HG02852 (cell line): ENCODE results near the gene ZBTB39.
A peak's percentile ranks its signal among the peaks of the same experiment; 100 is the strongest.
"Not testable (repeated sequence)": the region's sequence is repeated elsewhere in the genome, so short reads cannot be mapped to it uniquely, and the experiment has no call there.

Source experiments
- ATAC-seq: cut with Tn5 transposase; IDR thresholded peaks from one replicate; pipeline ENCODE4 v1.9.1; 2021; ENCODE audit warnings: mild to moderate bottlenecking, moderate library complexity; ENCODE audit not compliant: unreplicated experiment

The ZBTB39 gene

GRCh38 chr12:57001448-57001906 is 4.9 kb downstream of the ZBTB39 start:
- no peak for ATAC-seq

DNA sequence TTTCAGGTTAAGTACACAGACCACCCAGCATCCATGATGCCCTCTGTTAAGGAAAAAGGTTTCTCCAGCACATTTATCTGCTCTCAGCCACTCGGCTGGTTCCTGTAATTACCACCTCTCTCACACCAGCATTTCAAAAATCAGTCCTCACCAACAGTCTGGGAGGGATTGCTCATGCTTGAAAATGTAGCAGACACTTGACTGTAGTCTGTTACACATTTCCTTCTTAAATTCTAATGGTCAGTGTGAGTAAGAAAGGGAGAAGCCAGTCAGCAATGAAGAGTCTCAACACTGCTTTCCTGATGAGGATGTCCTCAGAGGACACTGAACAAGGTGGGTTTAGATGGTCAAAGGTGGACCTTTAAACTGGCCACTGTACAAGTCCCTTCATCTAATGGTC is 6.0 kb downstream of the ZBTB39 start:
- ATAC-seq, result no peak

- no peak for ATAC-seq
These were observed 6.9 kb downstream of the ZBTB39 start for GRCh38 chr12:56999456-56999855.

DNA sequence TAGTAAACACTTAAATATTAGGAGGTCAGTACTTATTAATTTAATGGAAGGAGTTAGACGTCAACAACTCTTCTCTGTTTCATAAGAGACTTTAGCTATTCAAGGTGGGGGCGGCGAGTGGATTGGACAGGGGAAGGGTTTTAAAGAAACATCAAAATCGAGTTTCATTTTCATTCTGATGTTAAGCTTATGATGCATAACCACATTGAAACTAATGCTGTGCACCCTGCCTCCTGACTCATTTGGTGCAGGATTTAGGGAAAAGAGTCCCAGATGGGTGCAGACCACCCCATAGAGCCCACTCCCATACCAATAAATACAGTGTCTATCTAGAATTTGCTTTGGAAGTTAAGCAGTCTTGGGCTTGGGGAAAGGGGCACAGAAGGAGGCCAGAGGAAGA is 7.4 kb downstream of the ZBTB39 start:
- ATAC-seq, result peak; percentile 89

DNA sequence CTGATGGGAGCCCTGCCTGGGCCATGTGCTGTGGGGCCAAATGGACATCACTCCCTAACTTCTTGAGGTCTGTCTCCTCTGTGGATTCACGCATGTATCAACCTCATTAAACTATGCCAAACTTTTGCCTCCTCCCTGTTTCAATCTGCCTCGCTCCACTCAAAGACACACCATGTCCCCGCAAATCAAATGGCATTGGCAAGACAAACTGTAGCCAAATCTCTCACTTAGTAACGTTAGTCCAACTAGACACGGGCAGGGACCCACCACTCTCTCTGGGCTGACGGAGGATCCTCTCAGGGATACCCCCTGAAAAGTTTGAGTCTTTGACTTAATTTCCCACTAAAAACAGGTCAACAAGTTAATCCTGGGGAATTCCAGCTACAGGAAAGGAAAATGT is 8.0 kb downstream of the ZBTB39 start:
- no peak for ATAC-seq

- no peak for ATAC-seq
These were observed 9.4 kb downstream of the ZBTB39 start for GRCh38 chr12:56996793-56997545.

DNA sequence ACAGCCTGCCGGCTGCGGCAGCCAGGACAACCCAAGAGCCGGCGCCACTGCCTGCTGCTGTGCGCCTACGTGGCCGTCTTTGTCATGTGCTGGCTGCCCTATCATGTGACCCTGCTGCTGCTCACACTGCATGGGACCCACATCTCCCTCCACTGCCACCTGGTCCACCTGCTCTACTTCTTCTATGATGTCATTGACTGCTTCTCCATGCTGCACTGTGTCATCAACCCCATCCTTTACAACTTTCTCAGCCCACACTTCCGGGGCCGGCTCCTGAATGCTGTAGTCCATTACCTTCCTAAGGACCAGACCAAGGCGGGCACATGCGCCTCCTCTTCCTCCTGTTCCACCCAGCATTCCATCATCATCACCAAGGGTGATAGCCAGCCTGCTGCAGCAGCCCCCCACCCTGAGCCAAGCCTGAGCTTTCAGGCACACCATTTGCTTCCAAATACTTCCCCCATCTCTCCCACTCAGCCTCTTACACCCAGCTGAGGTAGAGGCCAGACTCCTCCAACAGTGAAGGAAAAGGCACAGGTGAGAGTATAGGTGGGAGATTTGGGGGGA is 10.3 kb downstream of the ZBTB39 start:
- ATAC-seq, result no peak

DNA sequence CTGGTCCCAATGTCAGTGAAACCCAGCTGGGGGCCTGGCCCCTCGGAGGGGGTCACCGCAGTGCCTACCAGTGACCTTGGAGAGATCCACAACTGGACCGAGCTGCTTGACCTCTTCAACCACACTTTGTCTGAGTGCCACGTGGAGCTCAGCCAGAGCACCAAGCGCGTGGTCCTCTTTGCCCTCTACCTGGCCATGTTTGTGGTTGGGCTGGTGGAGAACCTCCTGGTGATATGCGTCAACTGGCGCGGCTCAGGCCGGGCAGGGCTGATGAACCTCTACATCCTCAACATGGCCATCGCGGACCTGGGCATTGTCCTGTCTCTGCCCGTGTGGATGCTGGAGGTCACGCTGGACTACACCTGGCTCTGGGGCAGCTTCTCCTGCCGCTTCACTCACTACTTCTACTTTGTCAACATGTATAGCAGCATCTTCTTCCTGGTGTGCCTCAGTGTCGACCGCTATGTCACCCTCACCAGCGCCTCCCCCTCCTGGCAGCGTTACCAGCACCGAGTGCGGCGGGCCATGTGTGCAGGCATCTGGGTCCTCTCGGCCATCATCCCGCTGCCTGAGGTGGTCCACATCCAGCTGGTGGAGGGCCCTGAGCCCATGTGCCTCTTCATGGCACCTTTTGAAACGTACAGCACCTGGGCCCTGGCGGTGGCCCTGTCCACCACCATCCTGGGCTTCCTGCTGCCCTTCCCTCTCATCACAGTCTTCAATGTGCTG is 11.0 kb downstream of the ZBTB39 start:
- no peak for ATAC-seq

DNA sequence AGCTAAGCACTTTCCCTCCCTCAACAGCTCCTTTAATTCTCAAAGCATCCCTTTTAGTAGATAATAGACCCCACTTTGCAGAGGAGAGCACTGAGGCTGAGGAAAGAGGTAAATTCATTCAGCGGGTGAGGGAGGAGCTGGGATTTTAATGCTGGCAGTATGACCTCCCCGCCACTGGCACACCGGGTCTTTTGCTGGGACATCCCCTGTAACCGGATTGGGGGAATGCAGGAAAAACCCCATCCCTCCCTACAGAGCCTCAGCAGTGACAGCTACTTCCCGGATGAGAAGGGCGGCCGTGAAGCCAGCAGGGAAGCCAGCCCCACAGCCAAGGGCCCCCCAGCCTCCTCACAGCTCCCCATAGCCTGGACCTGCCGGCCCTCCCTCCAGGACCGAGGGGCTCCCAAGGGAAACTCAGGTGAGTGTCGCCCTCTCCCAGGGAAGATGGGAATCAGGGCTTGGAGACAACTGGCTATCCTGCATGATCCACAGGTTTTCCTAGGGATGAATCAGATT is 12.1 kb downstream of the ZBTB39 start:
- no peak for ATAC-seq

GRCh38 chr12:56993346-56993745 is 13.0 kb downstream of the ZBTB39 start:
- no peak for ATAC-seq

- ATAC-seq, result no peak
These were observed 14.8 kb downstream of the ZBTB39 start for GRCh38 chr12:56991319-56992246.

DNA sequence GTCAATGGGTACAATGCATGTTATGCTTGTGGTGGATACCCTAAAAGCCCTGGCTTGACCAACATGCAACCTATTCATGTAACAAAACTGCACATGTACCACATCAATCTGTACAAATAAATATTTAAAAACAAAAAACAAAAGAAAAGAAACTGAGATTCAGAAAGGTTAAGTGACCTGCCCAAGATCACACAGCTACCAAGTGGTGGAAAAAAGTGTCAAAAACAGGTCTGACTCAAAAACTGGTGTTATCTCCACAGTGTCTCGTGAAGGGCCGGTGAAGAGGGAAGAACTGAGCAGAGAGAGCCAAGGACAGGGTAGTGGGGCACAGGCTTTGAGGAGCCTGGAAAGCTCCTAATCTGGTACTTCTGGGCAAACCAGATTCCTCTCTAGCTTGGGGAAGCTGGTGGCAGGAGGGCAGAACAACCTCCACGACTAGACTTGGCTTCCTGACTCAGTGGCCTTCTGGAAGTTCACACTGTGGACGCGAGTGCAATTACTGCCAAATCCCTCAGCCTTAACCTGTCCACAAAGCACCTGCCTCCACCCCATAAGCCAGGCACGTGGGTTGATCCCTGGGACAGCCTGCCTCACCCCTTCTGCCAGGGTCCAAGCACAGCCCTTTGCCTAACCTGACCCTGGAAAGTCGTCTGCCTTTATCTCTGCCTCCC is 15.6 kb downstream of the ZBTB39 start:
- no peak for ATAC-seq

DNA sequence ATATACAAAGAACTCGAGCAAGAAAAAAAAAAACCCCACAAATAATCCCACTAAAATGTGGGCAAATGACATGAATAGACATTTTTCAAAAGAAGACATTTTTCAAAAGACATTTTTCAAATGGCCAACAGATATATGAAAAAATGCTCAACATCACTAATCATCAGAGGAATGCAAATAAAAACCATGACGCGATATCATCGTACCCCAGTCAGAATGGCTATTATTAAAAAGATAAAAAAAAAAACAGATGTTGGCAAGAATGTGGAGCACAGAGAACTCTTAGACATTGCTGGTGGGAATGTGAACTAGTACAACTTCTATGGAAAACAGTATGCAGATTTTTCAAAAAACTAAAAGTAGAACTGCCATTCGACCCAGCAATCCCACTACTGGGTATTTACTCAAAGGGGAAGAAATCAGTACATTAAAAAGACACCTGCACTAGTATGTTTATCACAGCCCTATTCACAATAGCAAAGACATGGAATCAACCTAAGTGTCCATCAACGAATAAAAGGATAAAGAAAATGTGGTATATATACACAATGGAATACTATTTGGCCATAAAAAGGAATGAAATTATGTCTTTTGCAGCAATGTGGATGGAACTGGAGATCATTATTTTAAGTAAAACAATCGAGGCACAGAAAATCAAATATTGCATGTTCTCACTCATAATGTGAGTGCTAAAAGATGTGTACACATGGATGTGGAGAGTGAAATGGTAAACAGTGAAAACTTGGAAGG is 16.3 kb downstream of the ZBTB39 start:
- ATAC-seq, result no peak

- no peak for ATAC-seq
These were observed 18.1 kb downstream of the ZBTB39 start for GRCh38 chr12:56988207-56988739.

DNA sequence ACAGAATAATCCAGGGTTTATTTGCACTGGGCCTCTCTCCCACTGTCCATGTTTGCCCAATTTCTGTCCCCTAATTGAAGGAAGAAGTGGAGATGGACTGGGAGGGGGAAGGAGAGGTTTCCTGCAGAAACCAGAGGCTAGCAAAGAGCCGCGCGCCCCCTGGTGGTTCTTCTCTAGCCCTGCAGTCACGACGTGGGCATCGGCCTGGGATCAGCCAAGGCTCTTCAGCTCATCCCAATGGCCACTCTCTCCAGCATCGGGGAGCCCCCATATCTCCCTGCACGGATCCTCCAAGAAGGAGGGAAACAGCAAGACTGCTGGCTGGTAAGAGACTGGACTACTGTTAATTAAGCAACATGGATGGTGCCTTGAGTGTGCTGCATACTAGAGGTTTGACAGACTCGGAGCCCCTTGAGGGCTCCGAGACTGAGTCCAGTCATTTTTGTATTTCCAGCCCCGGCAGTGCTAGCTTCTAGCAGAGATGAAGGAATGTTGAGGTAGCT is 18.7 kb downstream of the ZBTB39 start:
- ATAC-seq, result peak; percentile 51

GRCh38 chr12:56987011-56987410 is 19.3 kb downstream of the ZBTB39 start:
- ATAC-seq, result no peak

GRCh38 chr12:56985714-56986113 is 20.6 kb downstream of the ZBTB39 start:
- ATAC-seq, result not testable (repeated sequence)

GRCh38 chr12:56983386-56983785 is 23.0 kb downstream of the ZBTB39 start:
- no peak for ATAC-seq
